Mesenchymal stem cell (in vitro differentiated cells and primary cell): ENCODE data around the gene USP9X.

ENCODE experiments used
- DNase-seq: peaks from one replicate; pipeline ENCODE4 v3.0.0-alpha.2; 2013
- H2AFZ ChIP-seq: one replicate; pipeline ENCODE4 v1.6.1; 2013; ENCODE audit warnings: low read depth, mild to moderate bottlenecking, control low read depth, inconsistent platforms, low read length, moderate library complexity
- H2AK5ac ChIP-seq: 2 replicates; pipeline ENCODE4 v1.6.1; 2013; ENCODE audit warnings: low read length, moderate library complexity, mild to moderate bottlenecking, inconsistent platforms; ENCODE audit not compliant: severe bottlenecking
- H2BK120ac ChIP-seq: one replicate; pipeline ENCODE4 v1.6.1; 2013; ENCODE audit warnings: low read depth, mild to moderate bottlenecking, inconsistent platforms, low read length, moderate library complexity
- H2BK12ac ChIP-seq, 2 experiments: one replicate each; pipeline ENCODE4 v1.6.1; 2013; ENCODE audit warnings: inconsistent platforms in 2 of 2, low read length in 2 of 2, mild to moderate bottlenecking in 2 of 2, moderate library complexity in 2 of 2, control low read depth in 1 of 2
- H2BK15ac ChIP-seq: one replicate; pipeline ENCODE4 v1.6.1; 2013; ENCODE audit warnings: mild to moderate bottlenecking, low read depth, inconsistent platforms; ENCODE audit not compliant: poor library complexity, severe bottlenecking
- H2BK5ac ChIP-seq: 2 replicates; pipeline ENCODE4 v1.6.1; 2013; ENCODE audit warnings: low read depth, mild to moderate bottlenecking, low read length, control low read depth, inconsistent platforms; ENCODE audit not compliant: poor library complexity, severe bottlenecking
- H3K14ac ChIP-seq, 2 experiments: one replicate each; pipeline ENCODE4 v1.6.1; 2013; ENCODE audit warnings: inconsistent platforms in 2 of 2, low read length in 2 of 2, control low read depth in 1 of 2, mild to moderate bottlenecking in 1 of 2, moderate library complexity in 1 of 2
- H3K18ac ChIP-seq, 2 experiments: one replicate each; pipeline ENCODE4 v1.6.1; 2013; ENCODE audit warnings: inconsistent platforms in 2 of 2, low read length in 2 of 2, control low read depth in 1 of 2, low read depth in 1 of 2, mild to moderate bottlenecking in 1 of 2
- H3K23ac ChIP-seq, 2 experiments: one replicate each; pipeline ENCODE4 v1.6.1; 2013; ENCODE audit warnings: inconsistent platforms in 2 of 2, low read length in 2 of 2, mild to moderate bottlenecking in 2 of 2, moderate library complexity in 2 of 2, control low read depth in 1 of 2
- H3K27ac ChIP-seq: 2 replicates; pipeline ENCODE4 v1.5.1; 2013; ENCODE audit warnings: mild to moderate bottlenecking, moderate library complexity, low read length, control low read depth, inconsistent platforms; ENCODE audit not compliant: poor library complexity, severe bottlenecking
- H3K27me3 ChIP-seq, 2 experiments: 2 replicates each; pipeline versions ENCODE4 v1.6.1 to v1.7.0; 2013; ENCODE audit warnings: low read length in 2 of 2, mild to moderate bottlenecking in 2 of 2, moderate library complexity in 2 of 2, control low read depth in 1 of 2, inconsistent platforms in 1 of 2; ENCODE audit not compliant: control insufficient read depth in 1 of 2, insufficient read depth in 1 of 2
- H3K36me3 ChIP-seq, 2 experiments: 2 replicates each; pipeline versions ENCODE4 v1.6.1 to v1.7.0; 2013; ENCODE audit warnings: low read length in 2 of 2, control low read depth in 1 of 2, inconsistent platforms in 1 of 2, low read depth in 1 of 2, mild to moderate bottlenecking in 1 of 2; ENCODE audit not compliant: insufficient read depth in 2 of 2, control insufficient read depth in 1 of 2
- H3K4ac ChIP-seq, 2 experiments: one replicate each; pipeline ENCODE4 v1.6.1; 2013; ENCODE audit warnings: inconsistent platforms in 2 of 2, low read length in 2 of 2, mild to moderate bottlenecking in 2 of 2, moderate library complexity in 2 of 2, control low read depth in 1 of 2, low read depth in 1 of 2
- H3K4me1 ChIP-seq: 2 replicates; pipeline ENCODE4 v1.6.1; 2013; ENCODE audit warnings: low read depth, low read length, control low read depth; ENCODE audit not compliant: control insufficient read depth, insufficient read depth
- H3K4me2 ChIP-seq: 2 replicates; pipeline ENCODE4 v1.6.1; 2013; ENCODE audit warnings: low read length, mild to moderate bottlenecking, inconsistent platforms; ENCODE audit not compliant: poor library complexity, severe bottlenecking
- H3K4me3 ChIP-seq, 2 experiments: 2 replicates each; pipeline versions ENCODE4 v1.5.1 to v1.7.0; 2013; ENCODE audit warnings: low read length in 2 of 2, mild to moderate bottlenecking in 2 of 2, control low read depth in 1 of 2, low read depth in 1 of 2; ENCODE audit not compliant: insufficient read depth in 1 of 2
- H3K79me1 ChIP-seq: replicated peaks from 2 replicates; pipeline ENCODE4 v1.6.1; 2013; ENCODE audit warnings: mild to moderate bottlenecking, control low read depth, low read length, inconsistent platforms; ENCODE audit not compliant: poor library complexity, severe bottlenecking
- H3K9ac ChIP-seq: 2 replicates; pipeline ENCODE4 v1.7.0; 2013; ENCODE audit warnings: mild to moderate bottlenecking, low read length, moderate library complexity
- H3K9me3 ChIP-seq: 2 replicates; pipeline ENCODE4 v1.7.0; 2013; ENCODE audit warnings: mild to moderate bottlenecking, low read length; ENCODE audit not compliant: control insufficient read depth
- H4K8ac ChIP-seq: one replicate; pipeline ENCODE4 v1.6.1; 2013; ENCODE audit warnings: inconsistent platforms, mild to moderate bottlenecking, low read length, moderate library complexity
- H4K91ac ChIP-seq: one replicate; pipeline ENCODE4 v1.6.1; 2013; ENCODE audit warnings: mild to moderate bottlenecking, low read length, inconsistent platforms
- WGBS: methylation state at CpG from one replicate; pipeline ENCODE4 v1.1.7; 2013; ENCODE audit warnings: mixed read lengths; 5-methylcytosine and 5-hydroxymethylcytosine counted together

USP9X gene

GRCh38 chrX:41121766-41122165 is 36.5 kb downstream of the USP9X start:
- WGBS = 100% methylated on average over 1 of the region's 1 CpG
- no peaks in the 10 kb centered on the region for H3K79me1 ChIP-seq

GRCh38 chrX:41122664-41123257 is 37.5 kb downstream of the USP9X start:
- Histone ChIP-seq H3K4me3 (no peak overlapping the region), H3K27me3 (peaks cover 0 to 9% of the 10 kb centered on the region in 2 experiments), H3K4me1 (no peaks in the 10 kb centered on the region), H3K79me1 (no peaks in the 10 kb centered on the region), H3K9me3 (no peaks in the 10 kb centered on the region), H3K14ac (no peak overlapping the region), H3K36me3 (peaks cover 0 to 18% of the 10 kb centered on the region in 2 experiments), H3K4ac (no peak overlapping the region), H2AK5ac (no peak overlapping the region), H2BK15ac (no peak overlapping the region), H3K23ac (no peak overlapping the region), H2BK12ac (no peak overlapping the region), H2BK120ac (no peak overlapping the region), H3K18ac (no peak overlapping the region), H4K8ac (no peak overlapping the region), H3K9ac (no peak overlapping the region), H2BK5ac (no peak overlapping the region), H3K27ac (no peak overlapping the region), H4K91ac (no peak overlapping the region), H2AFZ (no peak overlapping the region), H3K4me2 (no peak overlapping the region)
- 100% methylated on average over 1 of the region's 7 CpGs for WGBS
- DNase-seq = no peak

More at GRCh38 chrX:41121766-41122165, 36.5 kb downstream of the USP9X start:
- H3K4me2 ChIP-seq = no peak overlapping the region
- H2BK5ac ChIP-seq = no peak overlapping the region
- no peak overlapping the region for H2BK12ac ChIP-seq
- H3K36me3 ChIP-seq = peaks cover 0 to 14% of the 10 kb centered on the region in 2 experiments
- no peak overlapping the region for H2BK15ac ChIP-seq
- no peak overlapping the region for H3K14ac ChIP-seq
- DNase-seq = no peak
- no peaks in the 10 kb centered on the region for H3K9me3 ChIP-seq
- no peak overlapping the region for H4K91ac ChIP-seq
- H2AK5ac ChIP-seq = no peak overlapping the region
- no peak overlapping the region for H3K4me3 ChIP-seq
- H3K27me3 ChIP-seq = peaks cover 0 to 9% of the 10 kb centered on the region in 2 experiments
- no peak overlapping the region for H3K27ac ChIP-seq
- no peaks in the 10 kb centered on the region for H3K4me1 ChIP-seq
- no peak overlapping the region for H2AFZ ChIP-seq
- no peak overlapping the region for H3K23ac ChIP-seq
- H3K9ac ChIP-seq = no peak overlapping the region
- H3K18ac ChIP-seq = no peak overlapping the region
- H3K4ac ChIP-seq = no peak overlapping the region
- H4K8ac ChIP-seq = no peak overlapping the region
- H2BK120ac ChIP-seq = no peak overlapping the region

- Histone ChIP-seq H2BK5ac (no peak overlapping the region), H3K9me3 (no peaks in the 10 kb centered on the region), H3K4me3 (no peak overlapping the region), H2BK12ac (no peak overlapping the region), H3K4me1 (no peaks in the 10 kb centered on the region), H3K4me2 (no peak overlapping the region), H3K14ac (no peak overlapping the region), H3K23ac (no peak overlapping the region), H2AFZ (no peak overlapping the region), H3K18ac (no peak overlapping the region), H3K27me3 (peaks cover 0 to 2% of the 10 kb centered on the region in 2 experiments), H2BK15ac (no peak overlapping the region), H4K8ac (no peak overlapping the region), H3K79me1 (no peaks in the 10 kb centered on the region), H2BK120ac (no peak overlapping the region), H3K36me3 (peaks cover 0 to 42% of the 10 kb centered on the region in 2 experiments), H3K9ac (no peak overlapping the region), H3K4ac (no peak overlapping the region), H3K27ac (no peak overlapping the region), H2AK5ac (no peak overlapping the region), H4K91ac (no peak overlapping the region)
- DNase-seq = no peak
- 71% methylated on average over 2 of the region's 6 CpGs for WGBS
These were observed 42.4 kb downstream of the USP9X start for GRCh38 chrX:41127477-41128192.

GRCh38 chrX:41128955-41129354 is 43.7 kb downstream of the USP9X start:
- no peak for DNase-seq
- Histone ChIP-seq H2BK120ac (no peak overlapping the region), H2BK12ac (no peak overlapping the region), H3K9ac (no peak overlapping the region), H3K36me3 (peaks cover 0 to 52% of the 10 kb centered on the region in 2 experiments), H3K27me3 (no peaks in the 10 kb centered on the region), H2AFZ (no peak overlapping the region), H2BK15ac (no peak overlapping the region), H2BK5ac (no peak overlapping the region), H3K4ac (no peak overlapping the region), H3K79me1 (no peaks in the 10 kb centered on the region), H3K4me3 (no peak overlapping the region), H3K18ac (no peak overlapping the region), H3K4me1 (no peaks in the 10 kb centered on the region), H3K4me2 (no peak overlapping the region), H3K23ac (no peak overlapping the region), H3K9me3 (no peaks in the 10 kb centered on the region), H3K14ac (no peak overlapping the region), H4K91ac (no peak overlapping the region), H3K27ac (no peak overlapping the region), H2AK5ac (no peak overlapping the region), H4K8ac (no peak overlapping the region)
- WGBS = 100% methylated on average over 2 of the region's 4 CpGs
